ENCODE data around the gene RASGRF2.

- TF ChIP-seq MAX (IDR thresholded peaks at IDR 0.05) (no peak), SUZ12 (IDR thresholded peaks at IDR 0.05; ENCODE audit: low read depth, low read length) (no peak)
These were observed 200.9 kb downstream of the RASGRF2 start for GRCh38 chr5:81161012-81161601.

Data from HepG2 (cell line).